ENCODE data around the gene CCDC82. TPM values are rescaled to one million over a fixed set of nuclear protein-coding genes. Genes with fewer than 3 reads are reported as not detected.

CCDC82 gene
- total RNA-seq, 1 experiment from 2014 or later: 16.5 TPM

DNA sequence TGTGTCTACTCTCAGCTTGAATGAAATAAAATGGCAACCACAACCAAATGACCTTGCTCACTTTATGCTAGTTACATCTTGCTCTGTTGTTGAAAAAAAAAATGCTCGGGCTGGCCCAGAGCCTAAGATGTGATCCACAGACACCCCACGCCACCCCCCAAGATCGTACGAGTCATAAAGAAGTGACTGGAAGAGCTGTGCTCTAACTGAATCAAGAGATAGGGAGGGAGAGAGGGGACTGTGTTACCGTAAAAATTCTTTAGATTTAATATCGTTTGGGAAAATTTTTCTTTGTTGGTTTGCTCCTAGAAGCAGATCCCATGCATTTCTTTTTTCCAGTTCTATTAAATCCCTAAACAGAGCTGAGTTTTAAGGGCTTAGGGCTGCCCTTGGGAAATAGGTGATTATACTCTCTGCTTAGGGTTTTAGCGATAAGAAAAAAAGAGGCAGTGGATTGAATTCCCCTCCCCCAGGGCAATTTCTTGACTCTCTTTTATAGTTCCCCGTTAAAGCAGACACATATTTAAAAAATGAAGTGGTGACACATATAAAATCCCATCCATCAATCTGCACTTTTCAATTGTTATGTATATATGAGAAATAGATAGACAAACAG, 61.2 kb downstream of the CCDC82 start:
- no peak for DNase-seq

DNA sequence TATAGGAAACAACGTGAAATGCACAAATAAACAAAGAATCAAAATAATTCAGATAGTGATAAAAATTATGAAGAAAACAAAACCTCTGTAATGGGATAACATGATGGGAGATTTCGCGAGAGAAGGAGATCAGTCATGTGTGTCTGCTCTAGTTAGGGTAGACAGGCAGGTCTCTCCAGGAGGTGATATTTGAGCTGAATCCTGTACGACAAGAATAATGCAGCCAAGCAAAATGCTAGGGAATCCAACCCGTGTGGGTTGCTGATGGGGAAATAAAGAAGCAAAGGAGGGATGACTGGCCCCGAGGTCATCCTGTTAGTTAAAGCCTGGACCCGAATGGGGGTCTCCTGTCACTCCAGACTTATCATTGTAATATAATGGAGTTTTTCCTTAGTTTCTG, 62.8 kb downstream of the CCDC82 start:
- Histone ChIP-seq H3K9me3 (replicated peaks) (no peaks in the 10 kb centered on the region), H3K36me3 (no peaks in the 10 kb centered on the region), H3K27ac (no peak overlapping the region), H3K4me3 (no peak overlapping the region), H3K4me1 (peaks cover 16% of the 10 kb centered on the region; the same call in 1 of the 2 replicates), H3K27me3 (no peaks in the 10 kb centered on the region)
- DNase-seq: no peak

More for the DNA sequence above, 61.2 kb downstream of the CCDC82 start:
- H3K27ac ChIP-seq: peak overlapping the region; percentile 18; the same call in 1 of the 2 replicates
- no peaks in the 10 kb centered on the region for H3K36me3 ChIP-seq
- H3K9me3 ChIP-seq (replicated peaks): no peaks in the 10 kb centered on the region
- H3K4me1 ChIP-seq: peaks cover 16% of the 10 kb centered on the region; the same call in 1 of the 2 replicates
- H3K4me3 ChIP-seq: peak overlapping the region; percentile 31
- H3K27me3 ChIP-seq: no peaks in the 10 kb centered on the region

DNA sequence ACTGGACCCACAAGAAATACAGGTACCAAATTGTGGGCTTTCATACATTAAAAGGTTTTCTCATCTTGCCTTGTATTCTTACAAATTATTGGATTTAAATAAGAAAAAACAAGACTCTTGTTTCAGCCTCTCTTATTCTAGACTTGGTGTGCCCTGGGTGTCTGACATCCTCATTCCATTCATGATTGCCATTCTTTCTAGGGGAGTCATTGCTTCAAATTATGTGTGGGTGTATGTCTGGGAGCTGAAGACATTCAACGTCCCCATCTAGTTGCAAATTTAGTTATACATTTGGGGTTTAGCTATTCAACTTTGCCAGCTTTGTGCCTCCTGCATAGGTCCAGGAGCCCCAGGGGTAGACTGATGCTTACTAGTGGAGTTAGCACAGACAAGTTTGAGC, 64.8 kb downstream of the CCDC82 start:
- H3K4me1 ChIP-seq: peaks cover 16% of the 10 kb centered on the region; the same call in 1 of the 2 replicates
- H3K4me3 ChIP-seq: no peak overlapping the region
- H3K27me3 ChIP-seq: no peaks in the 10 kb centered on the region
- peak overlapping the region; percentile 59 for H3K27ac ChIP-seq
- no peaks in the 10 kb centered on the region for H3K9me3 ChIP-seq (replicated peaks)
- H3K36me3 ChIP-seq: no peaks in the 10 kb centered on the region
- no peak for DNase-seq

DNA sequence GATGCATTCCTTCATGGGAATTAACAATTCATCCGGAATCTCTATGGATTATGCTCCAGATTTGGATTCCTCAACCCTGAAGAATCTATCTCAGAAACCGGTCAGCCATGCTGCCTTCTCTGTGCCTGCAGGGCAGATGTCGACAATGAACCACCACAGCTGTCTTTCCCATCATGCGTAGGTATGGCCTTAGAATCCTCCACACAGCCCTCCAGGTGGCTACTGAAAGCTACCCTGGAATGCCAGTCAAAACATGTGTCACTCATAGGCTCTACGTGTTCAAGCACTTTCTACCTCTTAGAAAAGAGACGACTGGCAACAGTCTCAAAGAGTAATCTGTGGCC, 66.1 kb downstream of the CCDC82 start:
- no peaks in the 10 kb centered on the region for H3K36me3 ChIP-seq
- peaks cover 9% of the 10 kb centered on the region; the same call in 1 of the 2 replicates for H3K4me1 ChIP-seq
- no peak overlapping the region for H3K27ac ChIP-seq
- no peaks in the 10 kb centered on the region for H3K9me3 ChIP-seq (replicated peaks)
- DNase-seq: no peak
- no peak overlapping the region for H3K4me3 ChIP-seq
- H3K27me3 ChIP-seq: no peaks in the 10 kb centered on the region

DNA sequence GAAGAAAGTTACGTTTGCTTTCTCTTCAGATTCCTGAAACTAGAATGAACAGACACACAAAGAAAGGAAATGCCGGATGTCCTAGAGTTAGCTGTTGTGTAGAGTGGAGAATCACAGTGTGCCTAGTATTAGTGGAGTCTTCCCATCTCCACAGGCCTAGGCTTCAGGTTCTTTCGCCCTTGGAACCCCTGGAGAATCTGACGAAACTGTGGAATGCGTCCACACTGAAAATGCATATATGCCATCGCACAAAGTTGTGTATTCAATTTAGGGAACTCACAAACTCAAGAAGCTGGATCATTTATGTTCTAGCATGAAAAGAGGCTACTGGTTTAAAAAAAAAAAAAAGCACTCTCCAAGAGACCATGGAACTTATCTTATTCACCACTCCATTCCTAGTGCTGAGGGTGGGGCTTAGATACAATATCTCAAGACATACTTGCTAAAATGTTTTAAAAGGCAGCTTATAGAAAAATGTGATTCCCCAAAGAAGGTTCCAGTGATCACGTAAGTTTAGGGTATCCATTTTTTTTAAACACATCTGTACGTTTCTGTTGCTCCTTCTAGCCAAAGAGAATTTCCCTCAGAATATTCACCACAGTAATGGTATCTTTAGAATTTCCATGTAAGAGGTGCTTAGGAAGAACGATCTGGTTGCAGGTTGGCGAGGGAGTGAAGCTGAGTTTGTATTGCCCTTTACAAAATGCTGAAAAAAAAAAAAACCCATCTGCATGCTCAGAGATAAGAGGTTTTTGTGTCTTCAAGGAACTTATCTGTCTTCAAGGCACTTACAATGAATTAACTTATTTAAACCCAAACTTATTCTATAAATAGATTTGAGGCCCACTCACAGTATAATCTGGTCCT, 66.7 kb downstream of the CCDC82 start:
- Histone ChIP-seq H3K27me3 (no peaks in the 10 kb centered on the region), H3K27ac (no peak overlapping the region), H3K36me3 (no peaks in the 10 kb centered on the region), H3K4me1 (peaks cover 9% of the 10 kb centered on the region; the same call in 1 of the 2 replicates), H3K9me3 (replicated peaks) (no peaks in the 10 kb centered on the region), H3K4me3 (no peak overlapping the region)
- no peak for DNase-seq

DNA sequence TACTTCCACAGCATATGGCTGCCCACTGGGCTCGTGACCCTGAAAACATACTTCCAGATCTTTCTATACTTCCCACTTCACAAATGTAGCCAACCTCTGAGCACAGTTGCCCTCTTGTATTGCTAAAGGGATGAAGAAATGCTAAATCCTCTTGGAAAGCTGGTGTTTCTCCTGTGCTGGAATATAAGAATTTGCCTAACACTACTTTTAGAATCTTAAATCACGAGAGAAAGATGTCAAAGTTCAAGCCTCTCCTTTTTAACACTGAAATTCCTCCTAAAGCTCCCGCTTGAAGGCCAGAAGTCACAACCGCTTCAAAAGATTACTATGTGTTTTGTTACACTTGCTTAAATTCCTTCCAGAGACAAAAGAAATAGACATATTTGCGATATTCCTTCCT, 68.6 kb downstream of the CCDC82 start:
- no peaks in the 10 kb centered on the region for H3K27me3 ChIP-seq
- no peaks in the 10 kb centered on the region for H3K36me3 ChIP-seq
- no peaks in the 10 kb centered on the region for H3K9me3 ChIP-seq (replicated peaks)
- H3K27ac ChIP-seq: no peak overlapping the region
- no peak overlapping the region for H3K4me3 ChIP-seq
- no peak for DNase-seq
- H3K4me1 ChIP-seq: peaks cover 9% of the 10 kb centered on the region; the same call in 1 of the 2 replicates

DNA sequence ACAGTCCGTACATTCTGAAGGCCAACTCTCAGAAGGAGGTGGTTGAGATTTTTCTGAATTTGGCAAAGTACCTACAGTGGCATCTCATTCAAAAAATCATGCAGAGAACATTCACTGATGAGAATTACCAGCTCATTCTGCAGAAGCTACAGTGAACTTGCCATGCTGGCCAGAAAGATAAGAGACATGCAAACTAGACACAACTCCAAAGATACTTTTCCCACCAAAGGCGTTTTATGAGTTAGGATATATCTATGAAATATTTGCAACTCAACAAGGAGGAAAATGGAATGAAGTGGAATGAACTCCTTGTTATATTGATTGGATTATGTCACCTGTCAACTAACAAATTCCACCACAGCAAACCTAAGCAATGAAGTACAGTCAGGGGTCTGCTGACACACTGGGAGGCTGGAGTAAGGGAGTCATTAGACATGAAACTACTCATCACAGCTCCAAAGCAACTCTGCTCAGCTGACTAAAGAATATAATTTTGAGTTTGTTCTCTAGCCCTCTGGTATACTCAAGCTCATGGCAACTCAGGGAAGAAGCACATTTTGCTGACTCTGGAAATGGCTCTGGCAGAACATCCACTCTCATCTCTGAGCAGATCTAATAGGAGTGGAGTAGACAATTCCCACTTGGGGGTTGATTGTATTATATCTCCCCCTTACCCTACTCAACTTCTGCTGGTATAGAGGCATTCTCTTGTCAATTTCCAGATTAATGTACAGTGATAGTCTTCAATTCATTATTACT, 69.6 kb downstream of the CCDC82 start:
- no peaks in the 10 kb centered on the region for H3K27me3 ChIP-seq
- no peak overlapping the region for H3K27ac ChIP-seq
- no peak overlapping the region for H3K4me3 ChIP-seq
- no peaks in the 10 kb centered on the region for H3K9me3 ChIP-seq (replicated peaks)
- H3K36me3 ChIP-seq: no peaks in the 10 kb centered on the region
- H3K4me1 ChIP-seq: peaks cover 4% of the 10 kb centered on the region
- no peak for DNase-seq

DNA sequence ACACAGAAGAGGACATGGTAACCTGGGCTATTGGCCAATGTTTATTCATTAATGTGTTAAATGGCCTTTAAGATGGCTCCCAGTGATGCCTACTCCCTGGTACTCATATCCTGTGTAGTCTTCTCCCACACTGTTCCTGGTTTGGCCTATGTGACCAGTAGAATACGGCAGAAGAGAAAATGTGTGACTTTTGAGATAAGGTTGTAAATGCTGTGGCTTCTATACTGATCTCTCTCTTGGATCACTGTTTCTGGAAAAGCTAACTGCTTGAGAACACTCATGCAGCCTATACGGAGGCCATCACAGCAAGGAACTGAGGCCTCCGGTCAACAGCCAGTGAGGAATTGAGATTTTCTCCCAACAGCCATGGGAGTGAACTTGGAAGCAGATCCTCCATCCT, 70.9 kb downstream of the CCDC82 start:
- Histone ChIP-seq H3K27me3 (no peaks in the 10 kb centered on the region), H3K36me3 (no peaks in the 10 kb centered on the region), H3K4me3 (no peak overlapping the region), H3K9me3 (replicated peaks) (no peaks in the 10 kb centered on the region), H3K4me1 (peaks cover 13% of the 10 kb centered on the region), H3K27ac (no peak overlapping the region)
- DNase-seq: no peak

DNA sequence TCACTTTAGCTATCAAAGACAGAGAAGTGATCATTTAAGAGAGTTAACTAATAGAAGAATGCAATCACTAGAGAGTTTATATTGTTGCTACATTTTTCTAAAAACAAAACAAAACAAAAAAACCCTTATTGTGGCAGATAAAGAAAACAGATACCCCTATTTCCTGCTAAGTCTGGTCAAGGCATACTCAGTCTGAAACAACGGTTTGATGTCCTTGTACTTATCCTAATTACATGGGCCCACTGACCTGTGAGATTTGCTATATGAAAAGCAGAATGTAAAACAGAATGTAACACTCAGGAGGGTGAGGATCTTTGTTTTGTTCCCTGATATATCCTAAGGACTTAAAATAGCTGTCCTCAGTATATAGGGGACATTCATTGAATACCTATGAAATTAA, 71.3 kb downstream of the CCDC82 start:
- no peak overlapping the region for H3K27ac ChIP-seq

DNA sequence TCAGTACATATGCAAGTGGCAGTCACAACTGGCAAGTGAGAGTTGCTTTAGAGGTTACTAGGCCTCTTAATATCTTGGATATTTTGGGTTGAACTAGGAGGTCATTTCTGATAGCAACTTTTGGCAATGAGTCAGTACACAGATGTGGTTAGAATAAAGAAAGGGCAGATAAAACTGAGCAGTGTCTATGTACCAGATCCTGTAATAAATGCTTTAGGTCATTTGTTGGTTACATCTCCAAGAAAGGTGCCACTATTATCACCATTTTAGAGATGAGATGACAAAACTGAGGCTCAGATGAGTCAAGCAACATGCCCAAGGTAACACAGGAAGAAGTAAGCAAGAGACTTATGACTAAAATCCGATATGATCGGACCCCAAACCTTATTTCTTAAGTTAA, 71.7 kb downstream of the CCDC82 start:
- DNase-seq: no peak
- no peak overlapping the region for H3K4me3 ChIP-seq
- H3K27ac ChIP-seq: no peak overlapping the region
- peaks cover 17% of the 10 kb centered on the region for H3K4me1 ChIP-seq
- no peaks in the 10 kb centered on the region for H3K36me3 ChIP-seq
- no peaks in the 10 kb centered on the region for H3K9me3 ChIP-seq (replicated peaks)
- H3K27me3 ChIP-seq: no peaks in the 10 kb centered on the region

More for the DNA sequence above, 71.3 kb downstream of the CCDC82 start:
- H3K4me3 ChIP-seq: no peak overlapping the region
- DNase-seq: no peak
- H3K27me3 ChIP-seq: no peaks in the 10 kb centered on the region
- peaks cover 17% of the 10 kb centered on the region for H3K4me1 ChIP-seq
- no peaks in the 10 kb centered on the region for H3K9me3 ChIP-seq (replicated peaks)
- H3K36me3 ChIP-seq: no peaks in the 10 kb centered on the region

DNA sequence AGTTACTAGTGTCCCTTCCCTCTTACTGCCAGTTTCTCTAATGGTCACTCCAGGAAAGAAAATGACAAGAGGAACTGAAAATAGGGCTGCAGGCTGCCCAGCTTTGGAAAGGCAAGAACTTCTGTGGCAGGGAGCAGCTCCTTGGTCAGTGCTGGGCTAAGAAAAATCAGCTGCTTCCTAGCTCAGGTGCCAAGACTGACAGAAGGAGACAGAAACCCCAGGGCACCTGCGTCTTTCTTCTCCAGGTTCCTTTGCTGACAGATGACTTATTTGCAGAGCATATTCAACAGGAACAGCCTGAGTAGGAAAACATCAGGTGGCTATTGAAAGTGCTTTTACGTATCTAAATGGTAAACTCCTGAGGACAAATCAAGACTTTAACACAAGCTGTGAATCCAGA, 72.1 kb downstream of the CCDC82 start:
- Histone ChIP-seq H3K4me1 (peaks cover 17% of the 10 kb centered on the region), H3K36me3 (no peaks in the 10 kb centered on the region), H3K27me3 (no peaks in the 10 kb centered on the region), H3K9me3 (replicated peaks) (no peaks in the 10 kb centered on the region), H3K27ac (no peak overlapping the region), H3K4me3 (no peak overlapping the region)
- no peak for DNase-seq

DNA sequence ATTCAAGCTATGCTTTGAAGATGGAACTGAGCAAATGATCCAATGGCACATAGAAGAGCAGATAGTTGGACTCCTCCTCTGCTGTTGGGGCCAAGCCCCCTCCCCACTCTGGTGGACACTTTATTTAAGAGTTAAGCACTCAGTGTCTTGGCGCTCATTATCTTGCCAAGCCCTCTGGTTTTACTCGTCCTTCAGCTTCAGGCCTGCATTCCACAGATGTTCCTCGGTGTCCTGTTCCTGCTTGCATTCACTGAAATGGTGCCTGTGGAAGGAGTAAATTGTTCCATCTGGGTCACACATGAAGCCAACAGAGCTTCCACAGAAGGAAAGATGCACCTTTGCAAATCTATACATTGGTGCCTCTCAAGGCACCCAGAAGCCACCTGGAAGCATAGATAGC, 72.8 kb downstream of the CCDC82 start:
- Histone ChIP-seq H3K27ac (no peak overlapping the region), H3K4me3 (no peak overlapping the region), H3K27me3 (no peaks in the 10 kb centered on the region), H3K9me3 (replicated peaks) (no peaks in the 10 kb centered on the region), H3K4me1 (peaks cover 17% of the 10 kb centered on the region), H3K36me3 (no peaks in the 10 kb centered on the region)
- DNase-seq: no peak

DNA sequence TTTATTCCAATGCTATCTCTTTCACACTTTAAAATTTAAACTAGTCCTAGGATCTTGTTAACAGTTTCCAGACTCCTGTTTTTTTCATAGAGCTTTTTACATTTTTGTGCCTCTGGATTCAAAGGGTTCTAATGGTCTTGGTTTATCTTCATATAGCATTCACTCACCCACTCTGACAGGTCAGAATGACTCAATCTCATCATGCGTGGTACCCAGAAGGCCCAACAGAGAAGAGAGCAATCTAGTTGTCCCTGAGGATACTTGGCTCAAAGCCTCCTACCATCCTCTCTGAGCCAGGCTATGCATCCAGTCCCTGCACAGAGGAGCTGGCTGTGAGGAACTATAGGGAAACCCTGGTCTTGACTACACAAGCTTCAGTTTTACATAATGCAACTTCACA, 74.2 kb downstream of the CCDC82 start:
- Histone ChIP-seq H3K4me1 (peaks cover 26% of the 10 kb centered on the region), H3K9me3 (replicated peaks) (no peaks in the 10 kb centered on the region), H3K36me3 (no peaks in the 10 kb centered on the region), H3K27ac (no peak overlapping the region), H3K4me3 (no peak overlapping the region), H3K27me3 (no peaks in the 10 kb centered on the region)
- no peak for DNase-seq

DNA sequence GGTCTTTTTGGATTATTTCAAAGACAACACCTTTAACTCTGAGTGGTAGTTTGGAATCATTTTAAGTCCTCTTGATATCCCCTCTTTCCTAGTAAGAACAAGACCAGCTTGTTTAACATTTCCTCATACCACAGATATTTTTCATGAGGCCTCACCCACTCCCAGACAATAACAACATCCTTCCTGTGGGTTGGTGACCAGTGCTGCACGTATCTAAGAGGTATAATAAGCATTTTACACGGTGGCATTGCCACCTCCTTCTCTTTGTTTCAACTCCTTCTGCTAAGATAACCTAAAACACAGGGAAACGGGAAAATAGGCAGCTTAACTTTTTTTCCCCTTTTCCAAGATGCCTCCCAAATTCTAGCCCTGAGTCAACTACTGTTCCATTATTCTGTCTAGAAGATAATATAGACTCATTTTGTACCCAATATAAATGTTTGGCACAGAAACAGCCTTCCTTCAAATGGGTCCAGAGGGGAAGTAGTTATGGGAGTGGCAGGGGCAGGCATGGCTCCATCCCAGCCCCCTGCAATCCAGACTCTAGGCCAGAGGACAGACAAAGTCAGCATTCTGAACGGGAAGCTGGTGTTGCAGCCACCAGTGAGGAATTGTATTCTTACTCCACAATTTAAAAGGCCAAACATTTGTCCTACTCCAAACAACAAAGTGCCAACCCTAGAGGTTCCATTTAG, 75.2 kb downstream of the CCDC82 start:
- peak in 1 of 2 experiments; percentile 18 for DNase-seq
- no peak overlapping the region for H3K4me3 ChIP-seq
- H3K27ac ChIP-seq: peak overlapping the region; percentile 35
- no peaks in the 10 kb centered on the region for H3K9me3 ChIP-seq (replicated peaks)
- H3K36me3 ChIP-seq: no peaks in the 10 kb centered on the region
- H3K4me1 ChIP-seq: peaks cover 26% of the 10 kb centered on the region
- H3K27me3 ChIP-seq: no peaks in the 10 kb centered on the region

All from SJCRH30 (cell line).